OCI-LY7 (cell line): Measurements from ENCODE around the gene SLC22A24. TPM values are rescaled to one million over a fixed set of nuclear protein-coding genes. Genes with fewer than 3 reads are reported as not detected.

Experiments
- Bru-seq: library from RNA; stranded (reverse); fragments of 400-500 nt; gene quantifications from one replicate; lab custom pipeline; 2021; lab: Mats Ljungman, UMichigan
- BruChase-seq, 2 experiments: library from RNA; stranded (reverse); fragments of 400-500 nt; gene quantifications; one replicate each; lab custom pipeline; 2021; lab: Mats Ljungman, UMichigan
- BruUV-seq: library from RNA; stranded (reverse); fragments of 400-500 nt; replicated peaks from 2 replicates; lab custom pipeline; 2021; lab: Mats Ljungman, UMichigan
- CTCF ChIA-PET: fragments of 300-600 bp; sonication (Branson Sonifier 250); formaldehyde crosslinking; loops from one replicate; lab custom pipeline; 2022; ENCODE audit warnings: antibody characterized with exemption; ENCODE audit not compliant: unreplicated experiment; lab: Charles Lee
- POLR2A ChIA-PET: fragments of 300-600 bp; sonication (Branson Sonifier 250); formaldehyde crosslinking; loops from one replicate; lab custom pipeline; 2022; ENCODE audit warnings: antibody characterized with exemption; lab: Charles Lee
- DNase-seq: peaks from one replicate; pipeline ENCODE4 v3.0.0-alpha.2; 2015; ENCODE audit warnings: low spot score
- H2AFZ ChIP-seq: fragments of 200-600 bp; sonication (generic), shearing (Covaris generic); 2 replicates; pipeline ENCODE4 v1.6.1; 2014; ENCODE audit warnings: mild to moderate bottlenecking, antibody characterized with exemption, low read length, moderate library complexity
- H3K27ac ChIP-seq: fragments of 200-600 bp; sonication (generic); 2 replicates; pipeline ENCODE4 v1.5.1; 2014; ENCODE audit warnings: mixed run types, low read depth, mild to moderate bottlenecking, moderate library complexity, low read length, inconsistent platforms; ENCODE audit not compliant: poor library complexity, severe bottlenecking
- H3K36me3 ChIP-seq: fragments of 200-600 bp; sonication (generic); 2 replicates; pipeline ENCODE4 v1.6.1; 2014; ENCODE audit warnings: mild to moderate bottlenecking, antibody characterized with exemption, low read length, moderate library complexity, mixed read lengths; ENCODE audit not compliant: insufficient read depth
- H3K4me1 ChIP-seq: fragments of 200-600 bp; sonication (generic); 2 replicates; pipeline ENCODE4 v1.5.1; 2014; ENCODE audit warnings: mild to moderate bottlenecking, low read length; ENCODE audit not compliant: insufficient read depth, poor library complexity, severe bottlenecking
- H3K4me2 ChIP-seq: fragments of 200-600 bp; sonication (generic); 2 replicates; pipeline ENCODE4 v1.6.1; 2014; ENCODE audit warnings: mild to moderate bottlenecking, low read length
- H3K4me3 ChIP-seq: fragments of 200-600 bp; sonication (generic); 2 replicates; pipeline ENCODE4 v1.5.1; 2014; ENCODE audit warnings: mild to moderate bottlenecking, low read depth, low read length; ENCODE audit not compliant: poor library complexity, severe bottlenecking
- H3K79me2 ChIP-seq: fragments of 200-600 bp; sonication (generic); 2 replicates; pipeline ENCODE4 v1.6.1; 2016; ENCODE audit warnings: low read depth, mild to moderate bottlenecking, low read length, moderate library complexity, mixed read lengths; ENCODE audit not compliant: insufficient read depth
- H3K9me2 ChIP-seq: fragments of 200-600 bp; sonication (generic); 2 replicates; pipeline ENCODE4 v1.6.1; 2016; ENCODE audit warnings: mild to moderate bottlenecking, low read length, mixed read lengths; ENCODE audit not compliant: insufficient read depth
- H3K9me3 ChIP-seq: fragments of 200-600 bp; sonication (generic); 2 replicates; pipeline ENCODE4 v1.6.1; 2014; ENCODE audit warnings: mild to moderate bottlenecking, mixed run types, low read length, mixed read lengths
- H4K20me1 ChIP-seq: fragments of 200-600 bp; sonication (generic); 2 replicates; pipeline ENCODE4 v1.6.1; 2014; ENCODE audit warnings: mild to moderate bottlenecking, antibody characterized with exemption, low read length, moderate library complexity, mixed read lengths; ENCODE audit not compliant: insufficient read depth
- CTCF ChIP-seq: fragments of 200-600 bp; sonication (generic); conservative IDR thresholded peaks from 2 replicates; pipeline ENCODE4 v1.5.1; 2014; ENCODE audit warnings: mild to moderate bottlenecking, antibody characterized with exemption, low read length, moderate library complexity, mixed read lengths
- EZH2phosphoT487 ChIP-seq: fragments of 200-600 bp; sonication (generic); IDR thresholded peaks from 2 replicates; pipeline ENCODE4 v1.6.1; 2018; ENCODE audit warnings: low read depth, borderline replicate concordance, mild to moderate bottlenecking, mixed run types, antibody characterized with exemption, low read length, moderate library complexity, mixed read lengths
- intact Hi-C: fragments of 100-400 bp; cut with micrococcal nuclease; formaldehyde crosslinking; loops from one replicate; pipeline ENCODE4 v1.10.0; 2022; ENCODE audit not compliant: unreplicated experiment
- long read RNA-seq: library from polyadenylated mRNA; stranded (forward); transcript quantifications from one replicate; pipeline ENCODE4 v2.0.0, GENCODE V29; 2022
- total RNA-seq, 2 experiments: library from RNA; depleted of rRNA in 1 of 2; stranded (reverse); fragments of >200 nt in 1 of 2; shearing (Covaris generic) in 1 of 2; gene quantifications; 2 replicates each; pipeline ENCODE4 v1.2.3, GENCODE V29; 2014 to 2022

SLC22A24 gene
- not detected in 2 replicates for total RNA-seq (2014; rRNA removed; shearing (Covaris generic))
- not detected in 2 replicates for total RNA-seq (2022)
- percentile 3 among the genes with signal in this experiment for Bru-seq, nascent RNA
- BruChase-seq, experiment 1, labeled RNA remaining after a 6-hour chase = not detected
- BruChase-seq, experiment 2, labeled RNA remaining after a 2-hour chase = percentile 5 among the genes with signal in this experiment
- long read RNA-seq = 0 reads

- no peaks in the 10 kb centered on the region for H3K9me2 ChIP-seq
- CTCF ChIA-PET = no interaction called here
- no TSS peak for BruUV-seq
- no peak for DNase-seq
- no peaks in the 10 kb centered on the region for H4K20me1 ChIP-seq
- H3K9me3 ChIP-seq = no peaks in the 10 kb centered on the region
- H3K4me3 ChIP-seq = no peak within 1 kb of the TSS
- POLR2A ChIA-PET = no interaction called here
- no peak for TF ChIP-seq EZH2phosphoT487
- no peak for TF ChIP-seq CTCF
- H3K4me1 ChIP-seq = no peaks in the 10 kb centered on the region
- no peak within 1 kb of the TSS for H3K4me2 ChIP-seq
- H3K79me2 ChIP-seq = no peaks in the 10 kb centered on the region
- no peak within 1 kb of the TSS for H3K27ac ChIP-seq
- intact Hi-C loops = no loop called here
- H3K36me3 ChIP-seq = no peaks in the 10 kb centered on the region
- H2AFZ ChIP-seq = no peak within 1 kb of the TSS
Measured at GRCh38 chr11:63144121-63144520, at the start of gene SLC22A24. Gene SLC22A24 (minus strand): TSS chr11:63144221. CDS start chr11:63143779, 442 bp downstream.

GRCh38 chr11:63180536-63180935, 36.5 kb upstream of the SLC22A24 start:
- Histone ChIP-seq H3K9me3 (no peaks in the 10 kb centered on the region), H3K4me1 (no peaks in the 10 kb centered on the region), H2AFZ (no peak overlapping the region), H3K27ac (no peak overlapping the region), H3K9me2 (no peaks in the 10 kb centered on the region), H3K79me2 (no peaks in the 10 kb centered on the region), H4K20me1 (no peaks in the 10 kb centered on the region), H3K4me2 (no peak overlapping the region), H3K4me3 (no peak overlapping the region), H3K36me3 (no peaks in the 10 kb centered on the region)
- DNase-seq = no peak
- BruUV-seq = no TSS peak
- intact Hi-C loops = no loop called here
- CTCF ChIA-PET = no interaction called here
- POLR2A ChIA-PET = no interaction called here
- TF ChIP-seq EZH2phosphoT487 (no peak), CTCF (no peak)

- no peak overlapping the region for H2AFZ ChIP-seq
- no peaks in the 10 kb centered on the region for H4K20me1 ChIP-seq
- no peaks in the 10 kb centered on the region for H3K79me2 ChIP-seq
- no peaks in the 10 kb centered on the region for H3K36me3 ChIP-seq
- ChIA-PET CTCF (no interaction called here), POLR2A (interaction anchor here (0.6 kb wide), 1 partner anchor 705 kb away, joined by 3 read pairs; no protein-coding TSS in a partner anchor)
- intact Hi-C loops = no loop called here
- no peaks in the 10 kb centered on the region for H3K4me1 ChIP-seq
- H3K27ac ChIP-seq = no peak overlapping the region
- H3K9me3 ChIP-seq = no peaks in the 10 kb centered on the region
- no peak for TF ChIP-seq CTCF
- no peak for TF ChIP-seq EZH2phosphoT487
- no peak for DNase-seq
- H3K9me2 ChIP-seq = no peaks in the 10 kb centered on the region
- BruUV-seq = no TSS peak
- H3K4me2 ChIP-seq = no peak overlapping the region
- H3K4me3 ChIP-seq = no peak overlapping the region
Measured at GRCh38 chr11:63179432-63180041, 35.5 kb upstream of the SLC22A24 start.
